Retinal pigment epithelial cell (primary cell): ENCODE measurements around the gene ZNF407.

Experiments used
- DNase-seq: peaks from one replicate; pipeline ENCODE4 v3.0.0-alpha.2; 2010; ENCODE audit warnings: low read depth
- H3K4me3 ChIP-seq: 2 replicates; pipeline ENCODE4 v1.5.1; 2011; ENCODE audit warnings: mild to moderate bottlenecking, low read length, control low read depth, moderate library complexity
- CTCF ChIP-seq: conservative IDR thresholded peaks from 2 replicates; pipeline ENCODE4 v1.5.1; 2011; ENCODE audit warnings: low read depth, low read length, control low read depth, inconsistent platforms

Gene ZNF407

DNA sequence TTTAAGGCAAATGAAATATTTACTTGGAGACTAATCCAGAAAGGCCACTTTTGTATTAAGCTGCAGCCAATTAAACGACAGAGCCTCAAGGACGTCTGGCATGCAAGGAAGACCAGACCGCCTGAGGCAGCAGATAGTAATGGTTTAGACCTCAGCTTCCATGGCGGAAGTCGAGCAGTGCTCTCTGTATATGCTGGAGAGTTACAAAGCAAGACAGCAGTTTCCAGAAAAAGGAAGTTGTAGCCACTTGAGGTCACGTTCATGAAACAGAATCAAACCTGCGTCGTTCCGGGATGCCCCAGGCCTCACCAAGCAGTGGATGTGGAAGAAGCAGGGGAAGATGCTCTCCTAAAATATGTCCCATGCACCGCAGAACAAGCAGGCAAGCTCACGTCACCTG, 469.3 kb downstream of the ZNF407 start:
- no peak for TF ChIP-seq CTCF
- no peak for DNase-seq
- no peak overlapping the region for H3K4me3 ChIP-seq

GRCh38 chr18:75067996-75068645, 470.5 kb downstream of the ZNF407 start:
- no peak for DNase-seq
- no peak overlapping the region for H3K4me3 ChIP-seq
- no peak for TF ChIP-seq CTCF

GRCh38 chr18:75068682-75069435, 471.2 kb downstream of the ZNF407 start:
- no peak overlapping the region for H3K4me3 ChIP-seq
- DNase-seq = no peak
- no peak for TF ChIP-seq CTCF

- H3K4me3 ChIP-seq = no peak overlapping the region
- TF ChIP-seq CTCF = no peak
- DNase-seq = no peak
These were observed 472.6 kb downstream of the ZNF407 start for GRCh38 chr18:75070235-75070624.

DNA sequence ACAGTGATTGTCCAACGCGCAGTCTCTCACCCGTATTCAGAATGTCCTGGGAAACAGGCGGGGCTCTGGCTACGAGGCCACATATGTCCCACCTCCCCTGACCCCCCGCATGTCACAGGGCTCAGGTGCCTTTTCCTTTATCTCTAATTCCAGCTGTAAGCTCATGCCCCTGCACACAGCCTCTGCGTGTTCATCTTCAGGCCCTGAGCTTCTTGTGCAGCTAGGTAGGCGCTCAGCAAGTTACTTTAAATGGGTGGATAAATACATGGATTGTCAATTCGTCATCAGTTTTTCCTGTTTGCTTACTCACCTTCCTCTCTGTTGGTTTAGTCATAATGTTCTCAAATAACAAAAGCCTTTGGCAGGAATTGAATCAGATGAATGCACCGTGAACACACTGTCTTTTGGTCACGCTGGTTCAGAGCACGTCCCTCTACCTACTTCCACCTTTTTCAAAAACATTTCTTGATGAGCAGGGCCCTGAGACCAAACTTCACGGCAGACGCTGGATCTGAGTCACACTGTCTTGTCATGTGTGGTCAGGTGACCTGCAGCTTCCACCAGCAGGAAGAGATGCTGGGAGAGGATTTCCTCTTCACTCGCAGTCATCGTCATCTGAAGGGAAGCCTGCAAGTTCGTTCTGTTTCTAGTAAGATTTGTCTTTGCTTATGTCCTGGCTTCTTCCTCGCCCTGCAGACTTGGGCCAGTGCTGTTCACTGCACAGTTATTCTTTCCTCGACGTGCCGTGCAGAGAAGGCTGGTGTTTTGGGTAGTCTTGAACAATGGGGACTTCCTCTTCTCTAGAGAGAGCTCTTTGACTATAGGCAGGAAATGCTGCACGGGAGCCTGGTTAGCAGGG, 473.2 kb downstream of the ZNF407 start:
- H3K4me3 ChIP-seq = peak overlapping the region; percentile 4
- TF ChIP-seq CTCF = no peak
- DNase-seq = peak; percentile 31

DNA sequence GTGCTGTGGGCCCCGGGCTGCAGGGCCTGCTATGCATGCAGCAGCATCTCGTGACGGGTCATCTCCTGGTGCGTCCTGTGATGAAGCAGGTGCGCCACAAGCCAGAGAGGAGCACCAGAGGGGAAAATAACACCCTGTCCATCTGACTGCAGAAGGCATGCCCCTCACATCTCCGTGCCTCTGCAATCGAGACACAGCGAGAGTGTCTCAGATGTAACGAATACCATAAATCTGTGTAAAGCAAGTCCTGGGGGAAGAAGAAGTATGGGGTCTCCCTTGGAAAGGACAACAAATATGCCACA, 473.8 kb downstream of the ZNF407 start:
- DNase-seq = no peak
- no peak for TF ChIP-seq CTCF
- no peak overlapping the region for H3K4me3 ChIP-seq
